Measurements from ENCODE around the gene CDH4.

GRCh38 chr20:61615806-61616205 is 363.7 kb downstream of the CDH4 start:
- TF ChIP-seq POLR2A (IDR thresholded peaks at IDR 0.05) (no peak), CTCF (IDR thresholded peaks at IDR 0.05) (no peak)
